Measurements from ENCODE around the gene KIAA1549.
A peak's percentile ranks its signal among the peaks of the same experiment; 100 is the strongest.
"Not testable (repeated sequence)": the region's sequence is repeated elsewhere in the genome, so short reads cannot be mapped to it uniquely, and the experiment has no call there.

KIAA1549 gene

DNA sequence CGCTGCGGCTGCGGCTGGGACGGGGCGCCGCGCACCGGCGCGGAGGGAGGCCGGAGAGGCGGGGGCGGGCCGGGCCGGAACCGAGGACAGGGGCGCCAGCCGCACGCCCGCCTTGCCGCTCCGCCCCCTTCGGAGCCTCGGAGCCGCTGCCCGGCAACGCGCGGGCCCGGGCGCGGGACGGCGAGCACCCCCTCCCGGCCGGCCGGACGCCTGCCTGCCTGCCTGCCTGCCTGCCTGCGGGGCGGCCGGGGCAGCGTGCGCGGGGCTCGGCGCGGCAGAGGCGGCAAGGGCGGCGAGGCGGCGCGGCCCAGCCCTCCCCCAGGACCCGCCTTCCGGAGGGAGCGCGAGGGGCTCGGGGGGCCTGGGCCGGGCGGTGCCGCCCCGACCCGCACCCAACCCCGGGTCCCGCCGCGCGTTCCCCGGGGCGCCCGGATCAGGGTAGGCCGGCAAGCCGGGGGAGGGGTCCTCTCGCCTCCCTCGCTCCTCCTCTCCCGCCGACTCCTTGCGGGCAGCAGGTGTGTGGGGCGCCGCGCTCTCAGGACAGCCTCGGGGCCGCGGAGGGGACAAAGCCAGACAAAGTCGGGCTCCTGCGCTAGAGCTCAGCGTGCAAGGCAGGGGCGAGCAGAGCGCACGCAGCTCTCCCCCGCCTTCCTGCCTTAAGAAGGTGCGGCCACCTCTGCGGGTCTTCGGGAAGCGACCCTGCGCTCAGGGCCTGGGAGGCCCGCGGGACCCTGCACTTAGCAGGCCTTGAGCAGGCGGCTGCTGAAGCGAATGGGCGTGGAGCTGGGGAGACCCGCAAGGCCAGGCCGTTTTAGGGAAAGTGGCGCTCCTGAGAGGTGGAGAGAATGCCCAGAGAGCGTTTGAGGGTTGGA, at the start of gene KIAA1549:
TSS of gene KIAA1549 (minus strand) at position 58 of the 872 bp plus-strand sequence. CDS start 120 bp downstream, outside the sequence.
- TF ChIP-seq Cebpa-rat (IDR thresholded peaks at IDR 0.05), result no peak
- peak within 1 kb of the TSS; percentile 74 for H3K27ac ChIP-seq
- H3K4me3 ChIP-seq, result peak within 1 kb of the TSS; percentile 93
- peaks cover 4% of the 10 kb centered on the region; the same call in 1 of the 2 replicates for H3K36me3 ChIP-seq
- peaks cover 6% of the 10 kb centered on the region for H3K27me3 ChIP-seq
- peaks cover 31% of the 10 kb centered on the region for H3K4me1 ChIP-seq
- peaks cover 14% of the 10 kb centered on the region; the same call in 1 of the 2 replicates for H4K20me1 ChIP-seq
- peak within 1 kb of the TSS; percentile 91 for H3K4me2 ChIP-seq
- H3K9ac ChIP-seq, result peak within 1 kb of the TSS; percentile 81
- H3K9me3 ChIP-seq, result no peaks in the 10 kb centered on the region

DNA sequence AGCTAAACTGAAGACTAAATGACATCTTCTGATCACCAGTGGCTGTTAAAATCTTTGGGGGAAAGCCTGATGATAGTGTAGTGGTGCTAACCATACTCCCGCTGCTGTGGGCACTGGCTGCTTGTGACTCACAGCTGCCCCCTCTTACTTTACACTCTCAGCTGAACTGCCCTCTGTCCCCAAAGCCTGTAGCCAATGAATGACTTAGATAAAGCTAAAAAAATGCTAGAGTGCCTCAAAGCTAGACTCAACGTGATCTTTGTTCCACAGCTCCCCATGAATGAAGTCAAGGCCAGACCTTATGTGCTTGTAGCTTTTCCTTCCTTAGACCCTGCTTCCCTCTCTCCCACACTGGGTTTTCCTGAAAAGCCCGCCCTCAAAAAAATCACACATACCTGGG, 48.2 kb upstream of the KIAA1549 start:
- Histone ChIP-seq H3K4me1 (peaks cover 17% of the 10 kb centered on the region), H3K4me2 (no peak overlapping the region), H3K36me3 (peaks cover 95% of the 10 kb centered on the region), H3K4me3 (no peak overlapping the region), H3K27me3 (no peaks in the 10 kb centered on the region), H3K27ac (no peak overlapping the region), H3K9ac (no peak overlapping the region), H4K20me1 (peaks cover 41% of the 10 kb centered on the region), H3K9me3 (no peaks in the 10 kb centered on the region)
- TF ChIP-seq Cebpa-rat (IDR thresholded peaks at IDR 0.05), result no peak

DNA sequence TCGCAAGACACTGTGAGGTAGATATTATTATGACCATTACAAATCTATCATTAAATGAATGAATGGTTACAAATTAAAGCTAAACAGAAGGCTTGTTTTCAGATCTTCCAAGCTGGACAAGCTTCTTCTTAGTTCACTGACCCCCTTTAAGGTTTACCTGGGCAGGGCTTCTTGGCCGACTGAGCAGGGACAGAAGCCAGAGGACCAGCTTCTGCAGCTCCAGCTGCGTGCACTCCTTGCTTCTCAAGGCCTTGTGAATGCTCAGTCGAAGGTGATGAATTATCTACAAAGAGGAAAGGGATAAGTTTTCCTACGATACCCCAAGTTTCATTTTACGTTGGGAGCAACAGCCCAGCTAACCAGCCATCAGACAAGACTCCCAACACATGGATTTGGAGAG, 45.4 kb upstream of the KIAA1549 start:
- H3K9ac ChIP-seq, result no peak overlapping the region
- peaks cover 91% of the 10 kb centered on the region for H3K36me3 ChIP-seq
- no peaks in the 10 kb centered on the region for H3K9me3 ChIP-seq
- no peak overlapping the region for H3K4me3 ChIP-seq
- no peaks in the 10 kb centered on the region for H3K27me3 ChIP-seq
- H3K4me1 ChIP-seq, result no peaks in the 10 kb centered on the region
- H3K4me2 ChIP-seq, result no peak overlapping the region
- H3K27ac ChIP-seq, result no peak overlapping the region
- TF ChIP-seq Cebpa-rat (IDR thresholded peaks at IDR 0.05), result no peak
- peaks cover 34% of the 10 kb centered on the region; the same call in 1 of the 2 replicates for H4K20me1 ChIP-seq

DNA sequence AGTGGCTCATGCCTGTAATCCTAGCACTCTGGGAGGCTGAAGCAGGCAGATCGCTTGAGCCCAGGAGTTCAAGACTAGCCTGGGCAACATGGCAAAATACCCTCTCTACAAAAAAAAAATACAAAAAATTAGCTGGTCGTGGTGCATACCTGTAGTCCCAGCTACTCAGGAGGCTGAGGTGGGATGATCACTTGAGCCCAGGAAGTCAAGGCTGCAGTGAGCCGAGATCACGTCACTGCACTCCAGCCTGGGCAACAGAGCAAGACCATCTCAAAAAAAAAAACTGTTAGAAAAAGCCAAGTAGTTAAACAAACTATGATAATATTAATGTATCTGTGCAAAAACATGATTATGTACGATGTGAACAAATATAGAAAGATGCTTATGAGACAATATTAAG, 44.7 kb upstream of the KIAA1549 start:
- peaks cover 86% of the 10 kb centered on the region for H3K36me3 ChIP-seq
- H3K27ac ChIP-seq, H3K9ac ChIP-seq, H3K9me3 ChIP-seq, H3K4me3 ChIP-seq, H3K27me3 ChIP-seq, H3K4me1 ChIP-seq, H3K4me2 ChIP-seq: not testable (repeated sequence)
- peaks cover 34% of the 10 kb centered on the region; the same call in 1 of the 2 replicates for H4K20me1 ChIP-seq

DNA sequence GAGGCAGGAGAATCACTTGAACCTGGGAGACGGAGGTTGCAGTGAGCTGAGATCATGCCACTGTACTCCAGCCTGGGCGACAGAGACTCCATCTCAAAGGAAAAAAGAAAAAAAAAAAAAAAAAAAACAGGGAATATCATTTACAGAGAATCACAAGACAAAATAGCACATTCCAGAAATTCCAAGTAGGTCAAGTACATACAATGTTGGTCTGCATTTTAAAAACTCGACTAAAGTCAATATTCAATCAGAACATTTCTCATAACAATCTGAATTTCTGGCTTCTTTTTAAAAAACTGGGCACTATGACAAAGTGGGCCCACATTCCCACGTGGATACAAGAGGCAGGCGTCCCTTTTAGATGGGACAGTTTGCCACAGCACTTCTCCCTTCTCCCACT, 41.9 kb upstream of the KIAA1549 start:
- H3K27me3 ChIP-seq, result no peaks in the 10 kb centered on the region
- TF ChIP-seq Cebpa-rat (IDR thresholded peaks at IDR 0.05), result no peak
- H4K20me1 ChIP-seq, result peaks cover 34% of the 10 kb centered on the region; the same call in 1 of the 2 replicates
- no peak overlapping the region for H3K27ac ChIP-seq
- H3K9me3 ChIP-seq, result no peaks in the 10 kb centered on the region
- H3K9ac ChIP-seq, result no peak overlapping the region
- no peaks in the 10 kb centered on the region for H3K4me1 ChIP-seq
- peaks cover 73% of the 10 kb centered on the region for H3K36me3 ChIP-seq
- H3K4me3 ChIP-seq, result no peak overlapping the region
- H3K4me2 ChIP-seq, result no peak overlapping the region

DNA sequence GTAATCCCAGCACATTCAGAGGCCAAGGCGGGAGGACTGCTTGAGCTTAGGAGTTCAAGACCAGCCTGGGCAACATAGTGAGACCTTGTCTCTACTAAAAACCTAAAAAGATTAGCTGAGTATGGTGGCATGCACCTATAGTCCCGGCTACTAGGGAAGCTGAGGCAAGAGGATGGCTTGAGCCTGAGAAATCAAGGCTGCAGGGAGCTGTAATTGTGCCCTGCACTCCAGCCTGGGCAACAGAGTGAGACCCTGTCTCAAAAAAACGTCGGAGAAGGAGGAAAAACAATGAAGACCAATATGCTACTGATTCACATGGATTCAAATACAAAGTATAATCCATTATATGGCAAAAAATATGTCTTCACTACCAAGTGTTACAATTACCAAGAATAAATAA, 41.1 kb upstream of the KIAA1549 start:
- Histone ChIP-seq H3K4me3 (no peak overlapping the region), H3K4me2 (no peak overlapping the region), H3K9me3 (no peaks in the 10 kb centered on the region), H3K27me3 (no peaks in the 10 kb centered on the region), H3K9ac (no peak overlapping the region), H3K27ac (no peak overlapping the region), H4K20me1 (peaks cover 31% of the 10 kb centered on the region; the same call in 1 of the 2 replicates), H3K4me1 (no peaks in the 10 kb centered on the region), H3K36me3 (peaks cover 65% of the 10 kb centered on the region)
- no peak for TF ChIP-seq Cebpa-rat (IDR thresholded peaks at IDR 0.05)

DNA sequence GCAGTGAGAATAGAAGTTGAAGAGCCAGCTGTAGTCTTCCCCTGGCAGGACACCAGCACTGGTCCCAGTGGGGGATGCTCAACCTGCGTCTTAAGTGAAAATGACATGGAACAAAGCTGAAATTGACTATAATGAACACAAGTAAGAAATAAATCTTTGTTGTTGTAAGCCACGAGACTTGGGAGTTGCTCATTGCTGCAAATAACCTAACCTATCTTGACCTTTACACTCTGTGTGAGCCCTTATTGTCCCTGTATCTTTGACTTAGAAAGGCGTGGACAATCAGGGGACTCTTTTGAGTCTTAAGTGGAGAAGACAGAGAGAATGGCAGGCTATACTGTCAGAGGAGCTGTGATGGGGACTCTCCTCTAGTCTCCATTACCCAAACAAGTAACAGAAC, 37.7 kb upstream of the KIAA1549 start:
- 0 out of 2 replicates have a peak, but pooled peaks cover 10% of the 10 kb centered on the region for H4K20me1 ChIP-seq
- H3K27ac ChIP-seq, result no peak overlapping the region

DNA sequence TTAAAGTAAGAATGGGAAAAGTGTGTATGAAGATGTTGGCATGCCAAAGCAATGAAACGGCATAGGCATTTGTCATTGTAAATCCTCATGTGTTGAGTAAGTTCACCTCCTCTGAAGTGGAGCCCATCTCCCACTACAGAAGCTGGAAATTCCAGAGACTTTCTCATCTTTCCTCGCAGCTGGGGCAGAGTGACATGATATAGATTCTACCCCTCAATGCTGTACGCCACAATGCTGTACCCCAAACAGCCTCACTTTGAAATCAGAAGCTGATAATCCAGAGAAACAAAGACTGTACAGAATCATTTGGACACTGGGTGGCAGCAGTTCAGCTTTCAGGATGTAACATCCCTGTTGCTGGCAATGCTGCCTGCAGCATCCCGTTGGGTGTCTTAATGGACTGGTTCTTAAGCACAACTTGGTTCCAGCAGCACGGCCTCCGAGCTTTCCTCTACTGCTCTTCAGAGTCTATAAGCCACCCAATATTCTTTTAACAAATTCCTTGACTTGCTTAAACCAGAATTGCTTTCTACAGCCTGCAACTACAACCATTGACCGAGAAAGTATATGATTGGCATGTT, 35.8 kb upstream of the KIAA1549 start:
- no peak overlapping the region for H3K9ac ChIP-seq
- H3K4me3 ChIP-seq, result no peak overlapping the region
- no peaks in the 10 kb centered on the region for H3K27me3 ChIP-seq
- H3K4me1 ChIP-seq, result no peaks in the 10 kb centered on the region
- H3K27ac ChIP-seq, result no peak overlapping the region
- no peak overlapping the region for H3K4me2 ChIP-seq
- TF ChIP-seq Cebpa-rat (IDR thresholded peaks at IDR 0.05), result no peak
- peaks cover 18% of the 10 kb centered on the region for H3K36me3 ChIP-seq
- H4K20me1 ChIP-seq, result 0 out of 2 replicates have a peak, but pooled peaks cover 2% of the 10 kb centered on the region
- H3K9me3 ChIP-seq, result no peaks in the 10 kb centered on the region

More for the DNA sequence above, 37.7 kb upstream of the KIAA1549 start:
- H3K9ac ChIP-seq, result no peak overlapping the region
- H3K9me3 ChIP-seq, result no peaks in the 10 kb centered on the region
- H3K4me2 ChIP-seq, result no peak overlapping the region
- no peaks in the 10 kb centered on the region for H3K27me3 ChIP-seq
- TF ChIP-seq Cebpa-rat (IDR thresholded peaks at IDR 0.05), result no peak
- H3K4me1 ChIP-seq, result no peaks in the 10 kb centered on the region
- peaks cover 36% of the 10 kb centered on the region for H3K36me3 ChIP-seq
- no peak overlapping the region for H3K4me3 ChIP-seq

DNA sequence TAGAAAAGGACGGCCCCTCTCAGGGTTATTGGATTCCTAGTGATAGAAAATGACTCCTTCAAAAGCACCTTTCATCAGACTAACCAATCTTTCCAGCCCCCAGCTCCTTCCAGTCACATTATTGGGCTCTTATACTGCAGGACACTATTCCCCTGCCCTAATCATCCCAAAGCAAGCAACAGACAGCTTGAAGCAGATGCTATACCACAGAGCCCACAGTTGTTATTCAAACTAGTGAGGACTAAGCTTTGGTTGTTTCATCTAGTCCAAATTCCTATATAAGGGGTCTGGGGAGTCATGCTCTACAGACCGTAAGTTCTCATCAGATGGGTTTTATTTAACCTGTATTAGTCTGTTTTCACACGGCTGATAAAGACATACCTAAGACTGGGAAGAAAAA, 30.2 kb upstream of the KIAA1549 start:
- Histone ChIP-seq H3K4me1 (no peaks in the 10 kb centered on the region), H3K27ac (no peak overlapping the region), H3K9me3 (peaks cover 5% of the 10 kb centered on the region; the same call in 1 of the 2 replicates), H3K27me3 (no peaks in the 10 kb centered on the region), H4K20me1 (no peaks in the 10 kb centered on the region), H3K9ac (no peak overlapping the region), H3K36me3 (no peaks in the 10 kb centered on the region), H3K4me2 (no peak overlapping the region), H3K4me3 (no peak overlapping the region)
- no peak for TF ChIP-seq Cebpa-rat (IDR thresholded peaks at IDR 0.05)
